A673 (cell line): ENCODE measurements around the gene EPN2. TPM values are rescaled to one million over a fixed set of nuclear protein-coding genes. Genes with fewer than 3 reads are reported as not detected.

ENCODE experiments used
- BruUV-seq: library from RNA; stranded (reverse); fragments of 400-500 nt; replicated peaks from 2 replicates; lab custom pipeline; 2021; lab: Mats Ljungman, UMichigan
- CTCF ChIA-PET: fragments of 300-600 bp; sonication (Branson Sonifier 250); formaldehyde crosslinking; loops from one replicate; lab custom pipeline; 2022; ENCODE audit warnings: antibody characterized with exemption; lab: Charles Lee
- POLR2A ChIA-PET: fragments of 300-600 bp; sonication (Branson Sonifier 250); formaldehyde crosslinking; loops from one replicate; lab custom pipeline; 2022; ENCODE audit warnings: antibody characterized with exemption; ENCODE audit not compliant: low non-redundant PET; lab: Charles Lee
- DNase-seq: peaks from one replicate; pipeline ENCODE4 v3.0.0-alpha.2; 2015; ENCODE audit warnings: low spot score
- H3K27ac ChIP-seq: fragments of 200-600 bp; sonication (generic); 2 replicates; pipeline ENCODE4 v1.5.1; 2016; ENCODE audit warnings: mixed run types, low read depth, mild to moderate bottlenecking, mixed read lengths, antibody characterized with exemption, low read length; ENCODE audit not compliant: poor library complexity, severe bottlenecking
- H3K27me3 ChIP-seq: fragments of 200-600 bp; sonication (generic); replicated peaks from 2 replicates; pipeline ENCODE4 v1.6.1; 2017; ENCODE audit warnings: mixed run types, low read depth, mild to moderate bottlenecking, mixed read lengths, antibody characterized with exemption, low read length; ENCODE audit not compliant: insufficient read depth, poor library complexity
- H3K36me3 ChIP-seq: fragments of 200-600 bp; sonication (generic); 2 replicates; pipeline ENCODE4 v1.6.1; 2016; ENCODE audit warnings: mixed run types, mild to moderate bottlenecking, mixed read lengths, antibody characterized with exemption, low read length; ENCODE audit not compliant: insufficient read depth, poor library complexity, severe bottlenecking
- H3K4me1 ChIP-seq: fragments of 200-600 bp; sonication (generic); 2 replicates; pipeline ENCODE4 v1.6.1; 2017; ENCODE audit warnings: mixed run types, mild to moderate bottlenecking, mixed read lengths, antibody characterized with exemption, low read length; ENCODE audit not compliant: insufficient read depth, poor library complexity, severe bottlenecking
- H3K4me3 ChIP-seq: fragments of 200-600 bp; sonication (generic); 2 replicates; pipeline ENCODE4 v1.5.1; 2016; ENCODE audit warnings: low read depth, mixed run types, mild to moderate bottlenecking, mixed read lengths, low read length; ENCODE audit not compliant: poor library complexity, severe bottlenecking
- H3K9me3 ChIP-seq: fragments of 200-600 bp; sonication (generic); 2 replicates; pipeline ENCODE4 v1.6.1; 2016; ENCODE audit warnings: mixed run types, low read depth, mild to moderate bottlenecking, mixed read lengths, antibody characterized with exemption, low read length; ENCODE audit not compliant: poor library complexity, severe bottlenecking
- EZH2 ChIP-seq: fragments of 200-600 bp; sonication (generic); IDR thresholded peaks from 2 replicates; pipeline ENCODE4 v1.6.1; 2017; ENCODE audit warnings: borderline replicate concordance, low read depth, mild to moderate bottlenecking, mixed read lengths, antibody characterized with exemption, low read length; ENCODE audit not compliant: poor library complexity, severe bottlenecking
- intact Hi-C: fragments of 100-400 bp; cut with micrococcal nuclease; formaldehyde crosslinking; loops from one replicate; pipeline ENCODE4 v1.10.0; 2022; ENCODE audit not compliant: unreplicated experiment
- total RNA-seq: library from RNA; stranded (reverse); gene quantifications from 2 replicates; pipeline ENCODE4 v1.2.3, GENCODE V29; 2021
- TF ChIP-seq, protein P1 (sequence below): fragments of 300-800, 200-600 bp; sonication (generic); conservative IDR thresholded peaks from 2 replicates; pipeline ENCODE4 v1.5.1; 2017; ENCODE audit warnings: low read depth, mild to moderate bottlenecking, antibody characterized with exemption, low read length, moderate library complexity, mixed read lengths

The EPN2 gene
- total RNA-seq, 1 experiment from 2014 or later = 52.0 TPM

DNA sequence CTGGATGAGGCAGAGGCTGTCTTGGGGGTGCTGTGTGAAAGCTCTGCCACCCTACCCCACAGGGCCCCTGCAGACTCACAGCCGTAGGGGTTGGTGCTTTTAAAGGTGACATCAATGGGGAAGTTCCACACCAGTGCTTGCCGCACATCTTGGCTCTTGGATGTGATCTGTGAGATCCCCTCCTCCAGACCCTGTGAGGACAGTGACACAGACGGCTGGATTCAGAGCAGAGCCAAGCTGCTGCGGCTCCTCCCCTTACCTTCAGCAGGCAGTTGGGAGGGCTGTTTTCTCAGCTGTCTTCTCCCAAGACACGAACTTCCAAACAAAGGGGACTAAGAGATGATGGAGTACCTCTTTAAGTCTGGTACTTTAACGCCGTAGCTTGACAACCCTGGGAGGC lies 120.6 kb downstream of the EPN2 start:
- Histone ChIP-seq H3K36me3 (no peaks in the 10 kb centered on the region), H3K4me3 (no peak overlapping the region), H3K9me3 (no peaks in the 10 kb centered on the region), H3K27me3 (no peaks in the 10 kb centered on the region), H3K27ac (no peak overlapping the region), H3K4me1 (peaks cover 7% of the 10 kb centered on the region)
- BruUV-seq = no TSS peak
- ChIA-PET CTCF (no interaction called here), POLR2A (no interaction called here)
- intact Hi-C loops = no loop called here
- no peak for DNase-seq
- TF ChIP-seq, protein P1, sequence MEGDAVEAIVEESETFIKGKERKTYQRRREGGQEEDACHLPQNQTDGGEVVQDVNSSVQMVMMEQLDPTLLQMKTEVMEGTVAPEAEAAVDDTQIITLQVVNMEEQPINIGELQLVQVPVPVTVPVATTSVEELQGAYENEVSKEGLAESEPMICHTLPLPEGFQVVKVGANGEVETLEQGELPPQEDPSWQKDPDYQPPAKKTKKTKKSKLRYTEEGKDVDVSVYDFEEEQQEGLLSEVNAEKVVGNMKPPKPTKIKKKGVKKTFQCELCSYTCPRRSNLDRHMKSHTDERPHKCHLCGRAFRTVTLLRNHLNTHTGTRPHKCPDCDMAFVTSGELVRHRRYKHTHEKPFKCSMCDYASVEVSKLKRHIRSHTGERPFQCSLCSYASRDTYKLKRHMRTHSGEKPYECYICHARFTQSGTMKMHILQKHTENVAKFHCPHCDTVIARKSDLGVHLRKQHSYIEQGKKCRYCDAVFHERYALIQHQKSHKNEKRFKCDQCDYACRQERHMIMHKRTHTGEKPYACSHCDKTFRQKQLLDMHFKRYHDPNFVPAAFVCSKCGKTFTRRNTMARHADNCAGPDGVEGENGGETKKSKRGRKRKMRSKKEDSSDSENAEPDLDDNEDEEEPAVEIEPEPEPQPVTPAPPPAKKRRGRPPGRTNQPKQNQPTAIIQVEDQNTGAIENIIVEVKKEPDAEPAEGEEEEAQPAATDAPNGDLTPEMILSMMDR = no peak
- TF ChIP-seq EZH2 = no peak

DNA sequence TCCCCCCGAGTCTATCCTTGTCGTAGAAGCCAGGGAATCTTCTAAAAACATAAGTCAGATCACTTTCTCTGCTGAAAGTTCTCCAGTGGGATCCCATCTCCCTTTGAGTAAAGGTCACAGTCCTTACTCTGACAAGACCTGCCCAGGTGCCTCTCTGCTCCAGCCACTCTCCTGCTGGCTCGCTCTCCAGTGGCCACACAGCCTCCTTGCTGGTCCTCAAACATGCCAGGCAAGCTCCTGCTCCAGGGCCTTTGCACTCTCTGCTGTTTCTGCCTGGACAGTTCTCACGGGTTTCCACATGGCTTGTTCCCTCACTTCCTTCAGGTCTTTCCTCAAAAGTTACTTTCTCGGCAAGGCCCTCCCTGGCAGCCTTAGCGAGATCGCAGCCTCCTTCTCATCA lies 122.0 kb downstream of the EPN2 start:
- ChIA-PET POLR2A (no interaction called here), CTCF (no interaction called here)
- intact Hi-C loops = no loop called here
- BruUV-seq = no TSS peak
- no peak for TF ChIP-seq EZH2
- TF ChIP-seq, protein P1 = no peak
- no peak overlapping the region for H3K27ac ChIP-seq
- H3K4me1 ChIP-seq = peaks cover 13% of the 10 kb centered on the region
- no peak overlapping the region for H3K4me3 ChIP-seq
- H3K9me3 ChIP-seq = no peaks in the 10 kb centered on the region
- no peak for DNase-seq
- no peaks in the 10 kb centered on the region for H3K36me3 ChIP-seq
- no peaks in the 10 kb centered on the region for H3K27me3 ChIP-seq

DNA sequence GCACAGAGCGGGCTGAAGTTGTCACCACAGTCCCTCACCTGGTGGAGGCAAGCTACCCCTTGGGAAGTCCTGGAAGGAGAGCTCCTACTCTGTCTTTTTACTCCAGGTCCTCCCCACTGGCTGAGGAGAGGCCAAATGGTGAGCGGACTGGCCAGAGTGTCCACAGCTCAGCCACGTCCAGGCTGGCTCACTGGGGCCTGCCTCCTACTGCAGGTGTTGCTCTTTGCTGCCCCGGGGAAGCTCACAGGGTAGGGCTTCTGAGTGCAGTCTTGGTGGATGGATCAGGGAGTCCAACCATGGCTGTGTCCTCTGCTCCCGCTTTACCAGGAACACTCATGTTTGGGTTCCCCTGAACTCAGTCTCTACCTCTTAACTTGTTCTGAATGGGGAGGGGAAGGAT lies 122.7 kb downstream of the EPN2 start:
- Histone ChIP-seq H3K36me3 (no peaks in the 10 kb centered on the region), H3K4me1 (peaks cover 20% of the 10 kb centered on the region), H3K4me3 (no peak overlapping the region), H3K9me3 (no peaks in the 10 kb centered on the region), H3K27ac (no peak overlapping the region), H3K27me3 (no peaks in the 10 kb centered on the region)
- intact Hi-C loops = loop anchor here (5.0 kb wide), 1 partner anchor 287 kb away; the partner anchor contains the start of gene ALDH3A2
- TF ChIP-seq, protein P1 = no peak
- no peak for TF ChIP-seq EZH2
- ChIA-PET CTCF (no interaction called here), POLR2A (no interaction called here)
- no peak for DNase-seq
- no TSS peak for BruUV-seq
